Mesodermal cell (in vitro differentiated cells): Measurements from ENCODE around the gene KCNV2.

Experiments
- H3K27ac ChIP-seq: 2 replicates; pipeline ENCODE4 v1.7.0; 2013; ENCODE audit warnings: mild to moderate bottlenecking, low read depth, low read length, moderate library complexity; ENCODE audit not compliant: severe bottlenecking
- H3K36me3 ChIP-seq: 2 replicates; pipeline ENCODE4 v1.7.1; 2013; ENCODE audit warnings: mild to moderate bottlenecking, low read length, moderate library complexity; ENCODE audit not compliant: control insufficient read depth, insufficient read depth
- H3K4me1 ChIP-seq: one replicate; pipeline ENCODE4 v1.7.1; 2013; ENCODE audit warnings: mild to moderate bottlenecking, low read length; ENCODE audit not compliant: insufficient read depth, control insufficient read depth, poor library complexity, severe bottlenecking
- H3K4me3 ChIP-seq: 2 replicates; pipeline ENCODE4 v1.7.0; 2013; ENCODE audit warnings: low read length, control low read depth, mild to moderate bottlenecking; ENCODE audit not compliant: insufficient read depth, poor library complexity, severe bottlenecking; ENCODE audit errors: extremely low read depth
- H3K9me3 ChIP-seq: 2 replicates; pipeline ENCODE4 v1.7.1; 2013; ENCODE audit warnings: mild to moderate bottlenecking, low read length, moderate library complexity; ENCODE audit not compliant: control insufficient read depth
- WGBS, 2 experiments: methylation state at CpG; one replicate each; pipeline ENCODE4 v1.1.5; 2013; ENCODE audit warnings: missing lambda C conversion rate in 2 of 2; ENCODE audit not compliant: insufficient coverage in 2 of 2; 5-methylcytosine and 5-hydroxymethylcytosine counted together

KCNV2 gene

DNA sequence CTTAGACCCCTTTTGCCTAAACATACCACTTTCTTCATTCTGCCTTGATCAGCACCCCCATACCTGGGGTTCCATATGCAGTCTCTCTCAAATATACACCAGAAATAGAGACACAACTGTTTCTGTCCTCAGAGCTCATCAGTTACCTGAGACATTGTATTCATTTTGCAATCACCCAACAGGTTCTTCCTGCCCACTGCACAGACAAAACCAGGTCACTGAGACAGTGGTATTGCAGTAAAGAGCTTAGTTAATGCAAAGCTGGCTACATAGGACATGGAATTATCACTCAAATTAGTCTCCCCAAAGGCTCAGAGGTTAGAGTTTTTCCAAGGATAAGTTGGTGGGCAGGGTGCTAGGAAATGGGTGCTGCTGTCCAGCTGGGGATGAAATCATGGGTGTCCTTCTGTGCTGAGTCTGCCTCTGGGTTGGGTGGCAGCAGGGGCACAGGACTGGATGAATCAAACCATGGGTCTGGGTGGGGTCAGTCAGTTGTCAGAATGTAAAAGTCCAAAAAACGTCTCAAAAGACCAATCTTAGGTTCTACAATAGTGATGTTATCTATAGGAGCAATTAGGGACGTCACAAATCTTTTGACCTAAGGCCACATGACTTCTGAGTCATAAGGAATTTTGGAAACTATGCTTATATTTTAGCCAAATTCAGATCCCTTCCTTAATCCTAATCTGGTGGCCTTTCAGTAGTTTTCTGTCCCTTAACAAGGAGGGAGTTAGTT lies 41.0 kb downstream of the KCNV2 start:
- Histone ChIP-seq H3K4me1 (peaks cover 4% of the 10 kb centered on the region), H3K36me3 (peaks cover 39% of the 10 kb centered on the region), H3K9me3 (no peaks in the 10 kb centered on the region), H3K27ac (no peak overlapping the region), H3K4me3 (no peak overlapping the region)
- 83% methylated on average over 2 of the region's 2 CpGs; no CpG with 5 or more reads in 1 of the 2 experiments for WGBS, 2 experiments

GRCh38 chr9:2758898-2759510 lies 41.7 kb downstream of the KCNV2 start:
- no peak overlapping the region for H3K4me3 ChIP-seq
- H3K9me3 ChIP-seq, result no peaks in the 10 kb centered on the region
- peaks cover 40% of the 10 kb centered on the region for H3K36me3 ChIP-seq
- H3K27ac ChIP-seq, result no peak overlapping the region
- 0% methylated on average over 1 of the region's 1 CpG; no CpG with 5 or more reads in 1 of the 2 experiments for WGBS, 2 experiments
- peaks cover 4% of the 10 kb centered on the region for H3K4me1 ChIP-seq

- peaks cover 45% of the 10 kb centered on the region for H3K36me3 ChIP-seq
- H3K9me3 ChIP-seq, result no peaks in the 10 kb centered on the region
- WGBS, 2 experiments, result 93 to 100% methylated on average over 3 to 4 of the region's 4 CpGs
- peaks cover 4% of the 10 kb centered on the region for H3K4me1 ChIP-seq
- no peak overlapping the region for H3K4me3 ChIP-seq
- H3K27ac ChIP-seq, result no peak overlapping the region
These were observed 44.1 kb downstream of the KCNV2 start for GRCh38 chr9:2761424-2761823.

- no peaks in the 10 kb centered on the region for H3K9me3 ChIP-seq
- peaks cover 4% of the 10 kb centered on the region for H3K4me1 ChIP-seq
- H3K36me3 ChIP-seq, result peaks cover 37% of the 10 kb centered on the region
- no peak overlapping the region for H3K27ac ChIP-seq
- no peak overlapping the region for H3K4me3 ChIP-seq
- 92 to 100% methylated on average over 1 to 3 of the region's 4 CpGs for WGBS, 2 experiments
These were observed 47.0 kb downstream of the KCNV2 start for GRCh38 chr9:2764353-2764752.

- 90 to 94% methylated on average over 1 to 3 of the region's 4 CpGs for WGBS, 2 experiments
- H3K27ac ChIP-seq, result no peak overlapping the region
- no peaks in the 10 kb centered on the region for H3K9me3 ChIP-seq
- no peak overlapping the region for H3K4me3 ChIP-seq
- peaks cover 4% of the 10 kb centered on the region for H3K4me1 ChIP-seq
- H3K36me3 ChIP-seq, result peaks cover 39% of the 10 kb centered on the region
These were observed 48.1 kb downstream of the KCNV2 start for GRCh38 chr9:2765250-2765880.

GRCh38 chr9:2767800-2768677 lies 50.7 kb downstream of the KCNV2 start:
- 100% methylated on average over 2 of the region's 7 CpGs; no CpG with 5 or more reads in 1 of the 2 experiments for WGBS, 2 experiments
- peaks cover 4% of the 10 kb centered on the region for H3K4me1 ChIP-seq

DNA sequence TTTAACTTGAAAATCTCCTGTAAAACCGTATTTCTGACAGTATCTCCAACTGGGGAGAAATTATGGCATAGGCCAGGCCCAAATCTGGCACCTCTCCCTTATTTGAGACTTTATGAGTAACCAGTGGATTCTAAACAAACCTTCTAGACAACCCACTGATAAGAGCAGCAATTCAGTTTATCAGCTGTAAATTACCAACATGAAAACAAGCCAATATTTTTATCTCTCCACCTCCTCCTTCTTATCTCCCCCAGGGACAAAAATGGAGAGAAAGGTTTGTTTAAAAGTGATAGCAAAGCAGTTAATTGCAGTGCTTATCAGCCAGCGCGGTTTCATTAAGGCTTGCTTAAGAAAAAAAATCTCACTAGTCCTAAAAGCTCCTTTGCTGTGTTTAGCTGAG lies 53.8 kb downstream of the KCNV2 start:
- Histone ChIP-seq H3K9me3 (peaks cover 11% of the 10 kb centered on the region), H3K4me1 (peaks cover 4% of the 10 kb centered on the region), H3K27ac (no peak overlapping the region), H3K36me3 (peaks cover 64% of the 10 kb centered on the region), H3K4me3 (no peak overlapping the region)
- 65% methylated on average over 3 of the region's 3 CpGs; no CpG with 5 or more reads in 1 of the 2 experiments for WGBS, 2 experiments

More at GRCh38 chr9:2767800-2768677, 50.7 kb downstream of the KCNV2 start:
- H3K9me3 ChIP-seq, result no peaks in the 10 kb centered on the region
- peaks cover 43% of the 10 kb centered on the region for H3K36me3 ChIP-seq
- no peak overlapping the region for H3K4me3 ChIP-seq
- no peak overlapping the region for H3K27ac ChIP-seq

GRCh38 chr9:2771661-2772060 lies 54.4 kb downstream of the KCNV2 start:
- peaks cover 14% of the 10 kb centered on the region for H3K9me3 ChIP-seq
- no peak overlapping the region for H3K4me3 ChIP-seq
- H3K36me3 ChIP-seq, result peaks cover 70% of the 10 kb centered on the region
- H3K27ac ChIP-seq, result no peak overlapping the region
- H3K4me1 ChIP-seq, result peaks cover 4% of the 10 kb centered on the region

GRCh38 chr9:2777454-2777853 lies 60.1 kb downstream of the KCNV2 start:
- peaks cover 97% of the 10 kb centered on the region for H3K36me3 ChIP-seq
- H3K4me1 ChIP-seq, result no peaks in the 10 kb centered on the region
- no peak overlapping the region for H3K27ac ChIP-seq
- H3K9me3 ChIP-seq, result peaks cover 25% of the 10 kb centered on the region
- no peak overlapping the region for H3K4me3 ChIP-seq
- WGBS, 2 experiments, result 87 to 97% methylated on average over 3 of the region's 3 CpGs

DNA sequence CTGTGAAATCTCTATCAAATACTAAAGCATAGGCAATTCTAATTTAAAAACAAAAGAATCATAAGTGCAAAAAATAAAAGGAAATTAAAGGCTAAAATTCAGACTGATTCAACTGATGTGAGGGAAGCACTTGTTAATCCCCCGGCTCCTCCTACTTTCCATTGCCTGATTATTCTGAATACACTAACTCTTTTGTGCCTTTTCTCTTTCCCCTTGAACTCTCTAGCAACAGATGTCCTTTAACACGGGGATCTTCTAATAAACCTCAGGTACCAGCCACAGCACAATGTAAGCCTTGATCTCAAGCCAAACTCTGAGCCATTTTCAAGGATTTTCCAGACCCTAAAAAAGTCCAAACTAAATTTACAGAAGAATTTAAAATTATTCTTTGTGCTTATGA lies 61.5 kb downstream of the KCNV2 start:
- Histone ChIP-seq H3K9me3 (peaks cover 25% of the 10 kb centered on the region), H3K4me3 (no peak overlapping the region)

More for the DNA sequence above, 61.5 kb downstream of the KCNV2 start:
- 83 to 93% methylated on average over 2 of the region's 2 CpGs for WGBS, 2 experiments
- Histone ChIP-seq H3K27ac (no peak overlapping the region), H3K36me3 (peaks cover 97% of the 10 kb centered on the region), H3K4me1 (no peaks in the 10 kb centered on the region)
